HG02571 (cell line): ENCODE data around the gene CASP14.
"Not testable (repeated sequence)": the region's sequence is repeated elsewhere in the genome, so short reads cannot be mapped to it uniquely, and the experiment has no call there.

Experiments used
- ATAC-seq: cut with Tn5 transposase; IDR thresholded peaks from one replicate; pipeline ENCODE4 v1.9.1; 2021; ENCODE audit warnings: mild to moderate bottlenecking, moderate library complexity; ENCODE audit not compliant: unreplicated experiment

The CASP14 gene

DNA sequence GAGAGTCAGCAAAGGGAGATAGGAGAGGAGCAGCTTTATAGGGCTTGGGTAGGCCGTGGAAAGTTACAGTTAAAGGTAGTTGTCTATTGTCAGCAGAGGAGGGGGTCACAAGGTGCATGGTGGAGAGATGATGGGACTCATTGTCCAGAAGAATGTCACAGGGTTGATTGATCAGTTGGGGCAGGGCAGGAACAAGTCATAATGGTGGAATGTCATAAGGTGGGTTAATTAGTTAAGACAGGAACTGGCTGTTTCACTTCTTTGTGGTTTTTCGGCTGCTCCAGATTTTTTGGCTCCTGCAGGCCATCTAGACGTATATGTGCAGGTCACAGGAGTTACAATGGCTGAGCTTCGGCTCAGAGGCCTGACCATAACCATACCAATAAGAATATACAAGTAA is 21.1 kb downstream of the CASP14 start:
- ATAC-seq: not testable (repeated sequence)

DNA sequence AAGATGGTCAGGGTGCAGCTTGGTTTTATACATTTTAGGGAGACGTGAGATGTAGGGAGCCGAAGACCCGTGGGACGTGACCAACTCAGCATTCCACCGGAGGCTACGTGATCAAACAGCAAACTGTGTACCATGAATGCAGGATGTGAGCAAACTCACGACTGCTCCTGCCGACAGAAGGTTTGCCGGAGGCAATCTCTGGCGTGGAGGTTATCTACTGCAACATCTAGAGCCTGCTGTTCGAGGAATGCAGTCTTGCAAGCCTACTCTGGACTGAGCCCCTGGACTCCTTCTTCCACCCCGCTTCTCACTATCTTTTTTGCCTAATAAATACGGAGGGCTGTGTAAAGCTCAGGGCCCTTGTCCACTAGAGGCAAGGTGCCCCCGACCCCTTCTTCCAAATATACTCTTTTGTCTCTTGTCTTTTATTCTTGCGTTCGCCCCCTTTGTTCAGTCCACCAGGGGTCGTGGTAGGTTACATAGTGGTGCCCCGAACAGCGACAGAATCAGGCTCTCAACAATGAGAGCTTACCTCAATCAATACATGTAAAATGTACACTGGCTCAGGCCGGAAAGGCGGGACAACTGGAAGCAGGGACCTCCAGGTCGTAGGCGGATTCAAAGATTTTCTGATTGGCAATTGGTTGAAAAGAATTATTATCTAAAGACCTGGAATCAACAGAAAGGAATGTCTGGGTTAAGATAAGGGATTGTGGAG is 23.8 kb downstream of the CASP14 start:
- no peak for ATAC-seq

GRCh38 chr19:15074371-15074770 is 25.1 kb downstream of the CASP14 start:
- ATAC-seq: no peak

DNA sequence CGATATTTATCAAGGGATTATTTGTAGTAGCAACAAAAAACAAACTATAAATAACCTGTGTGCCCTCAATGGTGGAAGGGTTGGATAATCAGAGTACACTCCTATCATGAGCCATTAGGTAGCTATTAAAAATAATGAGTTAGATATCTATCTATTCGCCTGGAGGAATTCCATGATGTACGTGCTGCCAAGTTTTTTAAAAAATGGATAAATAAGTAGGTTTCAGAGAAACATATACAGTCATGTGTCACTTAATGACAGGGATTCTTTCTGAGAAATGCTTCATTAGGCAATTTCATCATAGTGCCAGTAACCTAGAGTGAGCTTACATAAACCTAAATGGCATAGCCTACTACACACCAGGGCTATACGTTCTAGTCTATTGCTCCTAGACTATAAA is 26.5 kb downstream of the CASP14 start:
- ATAC-seq: no peak

DNA sequence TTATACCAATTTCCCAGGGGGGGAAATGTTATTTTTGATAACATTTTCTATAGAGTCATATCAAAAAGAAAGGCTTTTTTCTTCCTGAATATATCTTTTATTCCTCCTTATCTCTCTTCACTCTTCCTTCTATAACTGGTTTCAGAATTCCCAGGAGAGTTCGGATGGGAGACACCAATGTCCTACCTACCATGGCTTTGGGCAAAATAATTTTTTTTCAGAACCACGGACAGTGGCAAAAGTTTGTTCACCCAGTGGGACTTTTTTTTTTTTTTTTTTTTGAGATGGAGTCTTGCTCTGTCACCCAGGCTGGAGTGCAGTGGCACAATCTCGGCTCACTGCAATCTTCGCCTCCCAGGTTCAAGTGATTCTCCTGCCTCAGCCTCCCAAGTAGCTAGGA is 30.7 kb downstream of the CASP14 start:
- not testable (repeated sequence) for ATAC-seq

- no peak for ATAC-seq
Observed at GRCh38 chr19:15081911-15082310, 32.6 kb downstream of the CASP14 start, which contains the start of gene OR1I1. TSS of gene OR1I1 (plus strand) at chr19:15082211. CDS start at chr19:15087066, 4,855 bp downstream.

- ATAC-seq: no peak
Observed at GRCh38 chr19:15087182-15087581, 37.9 kb downstream of the CASP14 start.

DNA sequence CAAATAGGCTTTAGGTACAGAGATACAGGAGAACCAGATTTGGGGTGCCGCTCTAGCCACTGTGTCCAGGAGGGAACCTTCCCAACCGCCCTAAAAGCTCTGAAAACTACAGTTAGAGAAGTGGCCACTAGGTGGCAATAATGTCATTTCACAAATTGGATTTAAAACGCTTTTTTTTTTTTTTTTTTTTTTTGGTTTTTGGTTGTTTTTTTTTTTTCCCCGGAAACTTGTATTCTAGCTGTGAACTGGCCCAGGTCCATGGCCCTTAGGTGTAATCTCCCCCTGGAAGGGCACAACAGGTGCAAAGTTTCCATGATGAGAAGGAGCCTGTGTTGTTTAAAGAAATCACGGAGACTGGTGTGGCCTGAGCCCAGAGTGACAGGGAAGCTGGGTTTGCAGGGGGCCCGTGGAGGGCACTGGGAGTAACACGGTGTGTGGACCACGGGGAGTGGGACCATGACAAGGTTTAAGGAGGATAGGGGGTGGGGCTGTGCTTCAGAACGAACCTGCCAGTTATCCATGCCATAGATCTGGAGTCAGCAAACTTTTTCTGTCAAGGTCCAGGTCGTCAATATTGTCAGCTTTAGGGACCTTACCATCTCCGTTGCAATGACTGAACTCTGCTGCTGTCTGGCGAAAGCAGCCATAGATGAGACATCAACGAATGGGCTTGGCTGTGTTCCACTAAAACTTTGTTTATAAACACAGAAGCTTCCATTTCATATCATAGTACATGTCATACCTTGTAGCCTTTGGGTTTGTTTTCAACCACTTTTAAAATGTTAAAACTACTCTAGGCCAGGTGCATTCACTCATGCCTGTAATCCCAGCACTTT is 42.9 kb downstream of the CASP14 start:
- no peak for ATAC-seq

DNA sequence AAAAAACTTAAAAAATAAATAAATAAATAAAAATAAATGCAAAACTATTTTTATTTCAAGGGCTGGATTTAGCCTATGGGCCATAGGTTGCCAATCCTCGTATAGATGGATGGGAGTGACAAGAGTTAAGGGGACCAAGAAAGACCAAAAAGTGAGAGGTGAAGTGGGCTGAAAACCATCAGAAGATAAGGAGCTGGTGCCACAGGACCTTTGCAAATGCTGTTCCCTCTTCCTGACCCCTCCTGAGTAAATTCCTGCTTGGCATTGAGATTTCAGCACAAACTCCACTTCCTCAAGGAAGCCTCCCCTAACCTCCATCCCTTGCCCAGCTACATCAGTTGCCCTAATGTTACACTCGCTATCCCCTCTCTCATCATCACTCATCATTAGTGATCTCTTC is 43.7 kb downstream of the CASP14 start:
- no peak for ATAC-seq

DNA sequence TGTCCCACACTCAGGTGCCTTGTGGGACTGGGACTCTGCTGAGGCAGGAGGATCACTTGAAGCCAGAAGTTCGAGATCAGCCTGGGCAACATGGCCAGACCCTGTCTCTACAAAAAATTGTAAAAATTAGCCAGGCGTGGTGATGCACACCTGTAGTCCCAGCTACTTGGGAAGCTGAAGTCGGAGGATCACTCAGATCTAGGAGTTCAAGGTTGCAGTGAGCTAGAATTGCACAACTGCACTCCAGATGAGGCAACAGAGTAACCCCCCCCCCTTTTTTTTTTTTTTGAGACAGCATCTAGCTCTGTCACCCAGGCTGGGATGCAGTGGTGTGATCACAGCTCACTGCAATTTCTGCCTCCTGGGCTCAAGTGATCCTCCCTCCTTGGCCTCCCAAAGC is 46.9 kb downstream of the CASP14 start:
- no peak for ATAC-seq

- ATAC-seq: not testable (repeated sequence)
Observed at GRCh38 chr19:15097980-15098379, 48.7 kb downstream of the CASP14 start.

GRCh38 chr19:15098460-15098859 is 49.2 kb downstream of the CASP14 start:
- ATAC-seq: no peak

DNA sequence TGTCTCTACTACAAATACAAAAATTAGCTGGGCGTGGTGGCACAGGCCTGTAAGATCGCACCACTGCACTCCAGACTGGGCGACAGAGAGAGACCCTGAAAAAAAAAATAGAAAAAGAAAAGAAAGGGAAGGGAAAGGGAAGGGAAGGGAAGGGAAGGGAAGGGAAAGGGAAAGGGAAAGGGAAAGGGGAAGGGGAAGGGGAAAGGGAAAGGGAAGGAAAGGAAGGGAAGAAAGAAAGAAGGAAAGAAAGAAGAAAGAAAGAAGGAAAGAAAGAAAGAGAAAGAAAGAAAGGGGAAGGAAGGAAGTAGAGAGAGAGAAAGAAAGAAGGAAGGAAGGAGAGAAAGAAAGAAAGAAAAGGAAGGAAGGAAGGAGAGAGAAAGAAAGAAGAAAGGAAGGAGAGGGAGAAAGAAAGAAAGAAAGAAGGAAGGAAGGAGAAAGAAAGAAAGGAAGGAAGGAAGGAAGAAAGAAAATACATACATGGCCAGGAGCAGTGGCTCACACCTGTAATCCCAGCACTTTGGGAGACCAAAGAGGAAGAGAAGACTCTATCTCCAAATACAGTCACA is 49.8 kb downstream of the CASP14 start:
- ATAC-seq: no peak

- ATAC-seq: no peak
Observed at GRCh38 chr19:15101479-15102082, 52.3 kb downstream of the CASP14 start.

DNA sequence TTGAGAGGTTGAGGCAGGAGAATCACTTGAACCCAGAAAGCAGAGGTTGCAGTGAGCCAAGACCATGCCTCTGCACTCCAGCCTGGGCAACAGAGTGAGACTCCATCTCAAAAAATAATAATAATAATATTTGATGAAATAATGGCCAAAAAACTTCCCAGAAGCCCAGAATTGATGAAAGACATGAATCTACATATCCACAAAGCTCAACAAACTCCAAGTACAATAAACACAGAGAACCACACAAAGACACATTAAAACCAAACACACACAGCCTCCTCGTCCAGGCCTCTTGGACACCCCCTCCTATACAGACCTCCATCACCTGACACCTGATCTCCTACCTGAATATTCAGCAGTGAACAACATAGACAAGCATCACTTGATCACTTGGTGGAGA is 54.7 kb downstream of the CASP14 start:
- ATAC-seq: no peak

DNA sequence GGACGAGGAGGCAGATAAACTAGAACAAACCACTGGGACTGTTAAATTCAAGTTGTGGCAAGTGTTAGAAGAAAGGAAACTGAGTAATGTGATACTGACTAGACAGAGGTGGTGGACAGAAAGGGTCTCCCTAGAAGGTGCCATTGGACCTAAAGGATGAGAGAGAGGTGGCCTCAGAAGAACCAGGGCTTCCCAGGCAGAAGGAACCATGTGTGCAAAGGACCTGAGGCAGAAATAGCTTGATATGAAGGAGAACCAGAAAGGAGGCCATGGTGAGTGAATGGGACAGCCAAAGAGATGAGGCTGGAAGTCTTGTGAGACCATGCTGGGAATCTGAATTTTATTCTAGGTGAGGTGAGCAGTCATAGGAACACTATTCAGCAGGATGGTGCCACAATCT is 55.1 kb downstream of the CASP14 start:
- ATAC-seq: no peak

DNA sequence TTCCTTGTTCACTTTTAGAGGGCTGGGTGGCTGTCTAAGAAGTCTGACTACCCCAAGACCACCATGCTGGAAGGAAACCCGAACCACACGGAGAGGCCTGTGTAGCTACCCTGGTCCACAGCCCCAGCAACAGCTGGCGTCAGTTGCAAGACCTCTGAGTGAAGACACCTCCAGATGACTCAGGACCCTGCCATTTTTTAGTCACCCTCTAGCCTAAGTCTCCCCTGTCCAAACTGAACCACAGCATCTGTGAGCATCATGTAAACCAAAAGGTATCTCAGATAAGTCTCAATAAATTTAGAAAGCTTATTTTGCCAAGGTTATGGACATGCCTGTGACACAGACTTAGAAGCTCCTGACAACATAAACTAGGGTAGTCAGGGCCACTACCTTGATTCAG is 55.8 kb downstream of the CASP14 start:
- ATAC-seq: no peak

- no peak for ATAC-seq
Observed at GRCh38 chr19:15107061-15108010, 58.1 kb downstream of the CASP14 start, which contains the start of gene SYDE1. TSS of gene SYDE1 (plus strand) at chr19:15107401. CDS start at chr19:15107434, 33 bp downstream.
